HCT116 (cell line): ENCODE data around the gene IL26. TPM values are rescaled to one million over a fixed set of nuclear protein-coding genes. Genes with fewer than 3 reads are reported as not detected.

Experiments used
- ATAC-seq: fragments of 200-7000 bp; cut with Tn5 transposase; 2 replicates; pipeline ENCODE4 v1.9.1; 2020; ENCODE audit warnings: mild to moderate bottlenecking, moderate library complexity
- BruUV-seq: library from RNA; stranded (reverse); fragments of 400-500 nt; replicated peaks from 2 replicates; lab custom pipeline; 2021; lab: Mats Ljungman, UMichigan
- CTCF ChIA-PET: fragments of 300-600 bp; sonication (Branson Sonifier 250); formaldehyde crosslinking; loops from one replicate; lab custom pipeline; 2021; ENCODE audit warnings: antibody characterized with exemption; lab: Charles Lee
- POLR2A ChIA-PET: fragments of 300-600, 350-600 bp; sonication (Branson Sonifier 250); formaldehyde crosslinking; loops from one replicate; lab custom pipeline; 2021; ENCODE audit warnings: antibody characterized with exemption; lab: Charles Lee
- RAD21 ChIA-PET, 2 experiments: fragments of 300-600 bp; sonication (Branson Sonifier 250); formaldehyde crosslinking; loops; one replicate each; lab custom pipeline; 2023; ENCODE audit warnings: low total read pairs in 2 of 2; ENCODE audit not compliant: uncharacterized antibody in 2 of 2, unreplicated experiment in 2 of 2, low non-redundant PET in 1 of 2; lab: Charles Lee
- DNase-seq: peaks from one replicate; pipeline ENCODE4 v3.0.0-alpha.2; 2010; ENCODE audit warnings: low read depth, low spot score
- H2AFZ ChIP-seq: fragments of 200-600 bp; shearing (Covaris generic), sonication (generic); 2 replicates; pipeline ENCODE4 v1.6.1; 2017; ENCODE audit warnings: low read depth, mixed run types, mixed read lengths, antibody characterized with exemption, low read length; ENCODE audit not compliant: poor library complexity, severe bottlenecking
- H3K27ac ChIP-seq: 2 replicates; pipeline ENCODE4 v1.5.1; 2012; ENCODE audit warnings: low read depth, low read length
- H3K27me3 ChIP-seq: fragments of 200-600 bp; sonication (generic); 2 replicates; pipeline ENCODE4 v1.6.1; 2016; ENCODE audit warnings: mixed run types, low read length, mixed read lengths; ENCODE audit not compliant: insufficient read depth
- H3K36me3 ChIP-seq, 2 experiments: fragments of 200-500 bp in 1 of 2; fragments of 200-600 bp in 1 of 2; sonication (Bioruptor generic) in 1 of 2; sonication (generic) in 1 of 2; 2 replicates each; pipeline versions ENCODE4 v1.5.1 to v1.6.1; 2014 to 2016; ENCODE audit warnings: low read length in 2 of 2, inconsistent platforms in 1 of 2, mixed read lengths in 1 of 2, mixed run types in 1 of 2; ENCODE audit not compliant: insufficient read depth in 2 of 2, control insufficient read depth in 1 of 2
- H3K4me1 ChIP-seq, 2 experiments: fragments of 200-600 bp in 1 of 2; sonication (generic) in 1 of 2; 2 replicates each; pipeline versions ENCODE4 v1.5.1 to v1.6.1; 2012 to 2017; ENCODE audit warnings: low read length in 2 of 2, inconsistent platforms in 1 of 2, mild to moderate bottlenecking in 1 of 2, mixed read lengths in 1 of 2, mixed run types in 1 of 2, moderate library complexity in 1 of 2; ENCODE audit not compliant: insufficient read depth in 2 of 2, control insufficient read depth in 1 of 2
- H3K4me2 ChIP-seq: fragments of 200-600 bp; sonication (generic); 2 replicates; pipeline ENCODE4 v1.6.1; 2017; ENCODE audit warnings: mixed run types, low read length, mixed read lengths
- H3K4me3 ChIP-seq, 2 experiments: fragments of 200-600 bp in 1 of 2; sonication (generic) in 1 of 2; replicated peaks in 1 of 2; 2 replicates each; pipeline ENCODE4 v1.5.1; 2011 to 2016; ENCODE audit warnings: low read length in 2 of 2, control low read depth in 1 of 2, low read depth in 1 of 2, mild to moderate bottlenecking in 1 of 2, mixed read lengths in 1 of 2, mixed run types in 1 of 2
- H3K79me2 ChIP-seq: fragments of 200-600 bp; sonication (generic); 2 replicates; pipeline ENCODE4 v1.6.1; 2017; ENCODE audit warnings: mild to moderate bottlenecking, mixed run types, low read length, moderate library complexity, mixed read lengths; ENCODE audit not compliant: insufficient read depth
- H3K9ac ChIP-seq: fragments of 200-600 bp; sonication (generic); 2 replicates; pipeline ENCODE4 v1.6.1; 2016; ENCODE audit warnings: low read length, mixed read lengths
- H3K9me2 ChIP-seq: fragments of 200-600 bp; sonication (generic), shearing (Covaris generic); 2 replicates; pipeline ENCODE4 v1.6.1; 2017; ENCODE audit warnings: mixed run types, mild to moderate bottlenecking, moderate library complexity; ENCODE audit not compliant: insufficient read depth
- H3K9me3 ChIP-seq, 2 experiments: fragments of 200-500 bp in 1 of 2; fragments of 200-600 bp in 1 of 2; sonication (Bioruptor generic) in 1 of 2; sonication (generic) in 1 of 2; 2 replicates each; pipeline ENCODE4 v1.6.1; 2014 to 2017; ENCODE audit warnings: low read length in 2 of 2, mixed read lengths in 2 of 2, inconsistent platforms in 1 of 2, low read depth in 1 of 2, mild to moderate bottlenecking in 1 of 2, mixed run types in 1 of 2, moderate library complexity in 1 of 2; ENCODE audit not compliant: control insufficient read depth in 1 of 2, insufficient read depth in 1 of 2
- H4K20me1 ChIP-seq: fragments of 200-600 bp; sonication (generic), shearing (Covaris generic); 2 replicates; pipeline ENCODE4 v1.6.1; 2017; ENCODE audit warnings: mixed run types, mild to moderate bottlenecking, moderate library complexity; ENCODE audit not compliant: insufficient read depth
- ATF3 ChIP-seq: IDR thresholded peaks from 2 replicates; pipeline ENCODE4 v1.6.1; 2012
- CBX3 ChIP-seq: IDR thresholded peaks from 2 replicates; pipeline ENCODE4 v1.6.1; 2012; ENCODE audit warnings: low read depth
- CTCF ChIP-seq, 3 experiments: fragments of 200-600 bp in 1 of 3; sonication (generic) in 1 of 3; IDR thresholded peaks in 2 of 3; conservative IDR thresholded peaks in 1 of 3; 2 replicates each; pipeline ENCODE4 v1.5.1; 2012 to 2017; ENCODE audit warnings: low read depth in 2 of 3, low read length in 2 of 3, antibody characterized with exemption in 1 of 3, borderline replicate concordance in 1 of 3, control low read depth in 1 of 3, mild to moderate bottlenecking in 1 of 3, mixed read lengths in 1 of 3, mixed run types in 1 of 3, moderate library complexity in 1 of 3; ENCODE audit not compliant: insufficient read depth in 1 of 3
- EGR1 ChIP-seq: IDR thresholded peaks from 2 replicates; pipeline ENCODE4 v1.6.1; 2012; ENCODE audit warnings: low read depth
- ELF1 ChIP-seq: IDR thresholded peaks from 2 replicates; pipeline ENCODE4 v1.6.1; 2012; ENCODE audit warnings: low read depth, borderline replicate concordance
- EZH2 ChIP-seq: fragments of 200-600 bp; sonication (generic); IDR thresholded peaks from 2 replicates; pipeline ENCODE4 v1.6.1; 2017; ENCODE audit warnings: antibody characterized with exemption, mixed run types
- EZH2phosphoT487 ChIP-seq: fragments of 200-600 bp; IDR thresholded peaks from 2 replicates; pipeline ENCODE4 v1.6.1; 2018; ENCODE audit warnings: antibody characterized with exemption, borderline replicate concordance
- FOSL1 ChIP-seq: IDR thresholded peaks from 2 replicates; pipeline ENCODE4 v1.6.1; 2012; ENCODE audit warnings: low read depth
- JUND ChIP-seq: IDR thresholded peaks from 2 replicates; pipeline ENCODE4 v1.6.1; 2012
- MAX ChIP-seq: IDR thresholded peaks from 2 replicates; pipeline ENCODE4 v1.6.1; 2012
- POLR2A ChIP-seq: IDR thresholded peaks from 2 replicates; pipeline ENCODE4 v1.7.0; 2011; ENCODE audit warnings: borderline replicate concordance; ENCODE audit not compliant: insufficient read depth, insufficient read length; ENCODE audit errors: extremely low read depth
- POLR2AphosphoS5 ChIP-seq: IDR thresholded peaks from 2 replicates; pipeline ENCODE4 v1.6.1; 2011; ENCODE audit warnings: mild to moderate bottlenecking, low read depth, low read length, moderate library complexity
- RAD21 ChIP-seq: IDR thresholded peaks from 2 replicates; pipeline ENCODE4 v1.6.1; 2012; ENCODE audit warnings: low read depth, mild to moderate bottlenecking
- REST ChIP-seq: IDR thresholded peaks from 2 replicates; pipeline ENCODE4 v1.6.1; 2012; ENCODE audit warnings: low read depth
- SIN3A ChIP-seq: IDR thresholded peaks from 2 replicates; pipeline ENCODE4 v1.6.1; 2012; ENCODE audit warnings: low read depth
- TCF7L2 ChIP-seq: IDR thresholded peaks from 2 replicates; pipeline ENCODE4 v1.7.0; 2011; ENCODE audit warnings: borderline replicate concordance, inconsistent platforms; ENCODE audit not compliant: insufficient read depth, insufficient read length; ENCODE audit errors: extremely low read depth
- ZBTB33 ChIP-seq: IDR thresholded peaks from 2 replicates; pipeline ENCODE4 v1.6.1; 2011; ENCODE audit warnings: mild to moderate bottlenecking, low read length, moderate library complexity; ENCODE audit not compliant: insufficient replicate concordance; ENCODE audit errors: extremely low read depth
- ZFX ChIP-seq: fragments of 450-650 bp; IDR thresholded peaks from 2 replicates; pipeline ENCODE4 v1.6.1; 2017
- ZNF274 ChIP-seq: fragments of 200-500 bp; sonication (Bioruptor generic); IDR thresholded peaks from 2 replicates; pipeline ENCODE4 v1.6.1; 2014; ENCODE audit warnings: mild to moderate bottlenecking, low read depth, low read length, inconsistent platforms
- intact Hi-C: fragments of 100-400 bp; cut with micrococcal nuclease; formaldehyde crosslinking; loops from 2 replicates; pipeline ENCODE4 v1.10.0; 2022
- total RNA-seq: library from RNA; stranded (reverse); gene quantifications from one replicate; pipeline ENCODE4 v1.2.1, GENCODE V29; 2021; ENCODE audit not compliant: unreplicated experiment

IL26 gene
- total RNA-seq, 1 experiment from 2014 or later, result not detected

GRCh38 chr12:68159681-68160304 is 65.8 kb downstream of the IL26 start, which contains the start of gene IFNG:
Gene IFNG, minus strand, starts transcription at chr12:68159740. Its CDS starts 125 bp downstream, at chr12:68159615.
- no TSS peak for BruUV-seq

More at GRCh38 chr12:68159681-68160304, 65.8 kb downstream of the IL26 start, which contains the start of gene IFNG:
- H3K9me3 ChIP-seq, result no peaks in the 10 kb centered on the region
- H3K4me3 ChIP-seq, result no peak within 1 kb of the TSS
- no peaks in the 10 kb centered on the region for H3K27me3 ChIP-seq
- no peak within 1 kb of the TSS for H3K4me2 ChIP-seq
- H3K9me2 ChIP-seq, result no peaks in the 10 kb centered on the region
- H3K36me3 ChIP-seq, result no peaks in the 10 kb centered on the region
- H3K27ac ChIP-seq, result no peak within 1 kb of the TSS
- DNase-seq, result no peak
- H3K9ac ChIP-seq, result no peak within 1 kb of the TSS
- ChIA-PET POLR2A (no interaction called here), RAD21 (no interaction called here), CTCF (interaction anchor here (2.4 kb wide), 1 partner anchor 9 kb away, joined by 13 read pairs; no protein-coding TSS in a partner anchor)
- H2AFZ ChIP-seq, result no peak within 1 kb of the TSS
- no peak for TF ChIP-seq ELF1
- TF ChIP-seq CBX3, result no peak
- TF ChIP-seq ZNF274, result no peak
- no peak for TF ChIP-seq POLR2A
- no peak for TF ChIP-seq REST
- TF ChIP-seq RAD21, result no peak
- TF ChIP-seq ZFX, result no peak
- no peak for TF ChIP-seq EZH2
- no peak for TF ChIP-seq JUND
- no peak for TF ChIP-seq TCF7L2
- TF ChIP-seq SIN3A, result no peak
- TF ChIP-seq MAX, result no peak
- TF ChIP-seq POLR2AphosphoS5, result no peak
- TF ChIP-seq ATF3, result no peak
- TF ChIP-seq EGR1, result no peak
- TF ChIP-seq EZH2phosphoT487, result no peak
- TF ChIP-seq FOSL1, result no peak
- TF ChIP-seq ZBTB33, result no peak
- no peak for TF ChIP-seq CTCF (IDR thresholded peaks at IDR 0.05 in 2 of 3, conservative IDR thresholded peaks at IDR 0.05 in 1 of 3; ENCODE audit: borderline replicate concordance in 1 of 3, insufficient read depth in 1 of 3, low read depth in 2 of 3, low read length in 2 of 3)
- peaks cover 0 to 5% of the 10 kb centered on the region in 2 experiments; a peak in 1 of 4 replicates for H3K4me1 ChIP-seq
- no peaks in the 10 kb centered on the region for H4K20me1 ChIP-seq
- ATAC-seq, result no peak
- intact Hi-C loops, result loop anchor here (2.0 kb wide), 1 partner anchor 159 kb away; no protein-coding TSS in a partner anchor
- no peaks in the 10 kb centered on the region for H3K79me2 ChIP-seq
